Measurements from ENCODE around the gene PHC2. TPM values are rescaled to one million over a fixed set of nuclear protein-coding genes. Genes with fewer than 3 reads are reported as not detected.

PHC2 gene
- total RNA-seq, 1 experiment from 2014 or later, result 176 TPM

DNA sequence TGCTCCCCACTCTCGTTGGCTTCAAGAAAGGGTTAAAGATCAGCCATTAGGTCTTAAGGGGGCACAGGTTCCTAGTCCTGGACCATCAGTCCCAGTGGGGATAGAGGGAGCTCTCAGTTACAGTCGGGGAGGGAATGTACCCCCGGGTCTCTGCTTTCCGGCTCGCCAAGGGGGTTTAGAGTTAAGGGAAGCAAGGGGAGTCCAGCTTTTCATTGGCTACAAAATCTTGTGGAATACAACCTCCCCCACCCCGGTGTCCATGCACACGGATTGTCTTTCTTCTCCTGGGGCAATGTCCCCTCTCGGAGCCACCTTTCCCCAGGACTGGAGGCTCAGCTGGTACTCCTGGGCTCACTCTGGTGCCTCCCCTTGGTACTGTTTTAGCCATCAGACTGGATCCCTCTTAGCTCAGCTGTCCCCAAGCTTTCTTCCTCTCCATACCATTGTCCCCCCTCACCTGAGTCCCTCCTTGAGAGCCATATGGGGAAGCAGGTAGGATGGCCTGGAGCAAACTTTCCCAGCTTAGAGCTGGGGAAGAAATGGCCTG is 110.2 kb downstream of the PHC2 start, which contains the start of gene A3GALT2:
A3GALT2 (minus strand) TSS at position 480 of the 547 bp plus-strand sequence; CDS start at position 480, 0 bp downstream.
- Histone ChIP-seq H3K27me3 (ENCODE audit: insufficient read depth, low read length) (no peaks in the 10 kb centered on the region), H3K9me2 (ENCODE audit: insufficient read depth) (no peaks in the 10 kb centered on the region), H4K20me1 (ENCODE audit: insufficient read depth) (no peaks in the 10 kb centered on the region), H3K9me3 (ENCODE audit: control insufficient read depth in 1 of 2, insufficient read depth in 1 of 2, low read depth in 1 of 2, low read length in 2 of 2) (no peaks in the 10 kb centered on the region), H3K4me1 (ENCODE audit: control insufficient read depth in 1 of 2, insufficient read depth in 2 of 2, low read length in 2 of 2) (no peaks in the 10 kb centered on the region), H3K79me2 (ENCODE audit: insufficient read depth, low read length) (no peaks in the 10 kb centered on the region), H3K4me2 (ENCODE audit: low read length) (no peak within 1 kb of the TSS), H3K36me3 (ENCODE audit: control insufficient read depth in 1 of 2, insufficient read depth in 2 of 2, low read length in 2 of 2) (peaks cover 26 to 28% of the 10 kb centered on the region in 2 experiments), H2AFZ (ENCODE audit: low read depth, low read length, poor library complexity, severe bottlenecking) (no peak within 1 kb of the TSS), H3K4me3 (replicated peaks in 1 of 2; ENCODE audit: low read depth in 1 of 2, low read length in 2 of 2) (no peak within 1 kb of the TSS), H3K27ac (ENCODE audit: low read depth, low read length) (no peak within 1 kb of the TSS), H3K9ac (ENCODE audit: low read length) (no peak within 1 kb of the TSS)
- ATAC-seq (peak; percentile 28), DNase-seq (ENCODE audit: low read depth, low spot score) (no peak)
- intact Hi-C loops (cut with micrococcal nuclease), result no loop called here
- ChIA-PET RAD21 (ENCODE audit: low non-redundant PET in 1 of 2, low total read pairs in 2 of 2, uncharacterized antibody in 2 of 2, unreplicated experiment in 2 of 2) (no interaction called here), CTCF (no interaction called here), POLR2A (interaction anchor here (0.6 to 1.0 kb wide), 2 partner anchors 27 to 139 kb away, joined by 3 to 6 read pairs; partner anchors contain the start of gene TRIM62)
- no peak for TF ChIP-seq FOSL1 (IDR thresholded peaks at IDR 0.05; ENCODE audit: low read depth)
- TF ChIP-seq CBX3 (IDR thresholded peaks at IDR 0.05; ENCODE audit: low read depth), result no peak
- TF ChIP-seq POLR2A (IDR thresholded peaks at IDR 0.05; ENCODE audit: borderline replicate concordance, extremely low read depth, insufficient read depth, insufficient read length), result no peak
- no TSS peak for BruUV-seq (replicated peaks)

DNA sequence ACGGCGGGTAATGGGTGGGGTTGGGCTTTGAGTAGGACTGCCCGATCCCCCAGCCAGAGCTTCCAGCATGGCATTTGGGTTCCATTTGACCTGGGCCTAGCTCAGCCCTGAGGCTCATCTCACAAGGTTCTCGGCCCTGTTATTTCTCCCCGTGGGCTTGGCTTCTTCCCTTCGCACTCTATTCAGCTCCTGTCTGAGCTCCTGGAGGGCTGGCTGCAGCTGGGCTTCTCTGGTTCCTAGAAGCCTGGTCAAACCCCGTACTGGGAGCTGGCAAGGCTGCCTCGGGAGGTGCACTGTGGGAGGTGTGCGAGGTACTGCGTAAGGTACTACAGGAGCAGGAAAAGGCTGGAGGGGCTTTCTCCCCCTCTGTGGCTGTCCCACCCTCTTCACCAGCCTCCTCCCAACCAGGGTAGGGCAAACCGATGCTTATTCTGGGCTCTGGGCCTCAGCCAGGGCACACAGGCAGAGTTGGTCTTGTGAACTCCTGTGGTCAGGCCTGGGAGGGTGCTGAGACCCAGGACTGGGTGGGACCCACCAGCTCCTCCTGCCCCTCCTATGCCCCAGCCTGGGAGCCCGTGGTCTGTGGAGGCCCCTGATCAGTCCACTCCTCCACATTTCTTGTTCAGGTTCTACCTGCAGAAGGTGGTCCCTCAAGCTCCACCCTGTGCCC is 110.8 kb downstream of the PHC2 start:
- ATAC-seq, result peak; percentile 21

More for the DNA sequence above, 110.8 kb downstream of the PHC2 start:
- no peaks in the 10 kb centered on the region for H3K79me2 ChIP-seq (ENCODE audit: insufficient read depth, low read length)
- intact Hi-C loops (cut with micrococcal nuclease), result no loop called here
- H3K9me2 ChIP-seq (ENCODE audit: insufficient read depth), result no peaks in the 10 kb centered on the region
- no peak overlapping the region for H3K9ac ChIP-seq (ENCODE audit: low read length)
- no peak overlapping the region for H2AFZ ChIP-seq (ENCODE audit: low read depth, low read length, poor library complexity, severe bottlenecking)
- ChIA-PET POLR2A (interaction anchor here (1.0 kb wide), 1 partner anchor 27 kb away, joined by 3 read pairs; no protein-coding TSS in a partner anchor), RAD21 (ENCODE audit: low non-redundant PET in 1 of 2, low total read pairs in 2 of 2, uncharacterized antibody in 2 of 2, unreplicated experiment in 2 of 2) (no interaction called here), CTCF (no interaction called here)
- no TSS peak for BruUV-seq (replicated peaks)
- DNase-seq (ENCODE audit: low read depth, low spot score), result no peak
- no peak overlapping the region for H3K27ac ChIP-seq (ENCODE audit: low read depth, low read length)
- H3K36me3 ChIP-seq (ENCODE audit: control insufficient read depth in 1 of 2, insufficient read depth in 2 of 2, low read length in 2 of 2), result peaks cover 21% of the 10 kb centered on the region in 2 experiments; a peak in 3 of 4 replicates
- H3K4me1 ChIP-seq (ENCODE audit: control insufficient read depth in 1 of 2, insufficient read depth in 2 of 2, low read length in 2 of 2), result no peaks in the 10 kb centered on the region
- H3K27me3 ChIP-seq (ENCODE audit: insufficient read depth, low read length), result no peaks in the 10 kb centered on the region
- no peaks in the 10 kb centered on the region for H3K9me3 ChIP-seq (ENCODE audit: control insufficient read depth in 1 of 2, insufficient read depth in 1 of 2, low read depth in 1 of 2, low read length in 2 of 2)
- H3K4me2 ChIP-seq (ENCODE audit: low read length), result no peak overlapping the region
- no peaks in the 10 kb centered on the region for H4K20me1 ChIP-seq (ENCODE audit: insufficient read depth)
- no peak overlapping the region for H3K4me3 ChIP-seq (replicated peaks in 1 of 2; ENCODE audit: low read depth in 1 of 2, low read length in 2 of 2)
- no peak for TF ChIP-seq RAD21 (IDR thresholded peaks at IDR 0.05; ENCODE audit: low read depth)
- TF ChIP-seq JUND (IDR thresholded peaks at IDR 0.05), result no peak
- no peak for TF ChIP-seq TCF7L2 (IDR thresholded peaks at IDR 0.05; ENCODE audit: borderline replicate concordance, extremely low read depth, insufficient read depth, insufficient read length)
- no peak for TF ChIP-seq ATF3 (IDR thresholded peaks at IDR 0.05)
- TF ChIP-seq, protein P1, sequence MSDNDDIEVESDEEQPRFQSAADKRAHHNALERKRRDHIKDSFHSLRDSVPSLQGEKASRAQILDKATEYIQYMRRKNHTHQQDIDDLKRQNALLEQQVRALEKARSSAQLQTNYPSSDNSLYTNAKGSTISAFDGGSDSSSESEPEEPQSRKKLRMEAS (IDR thresholded peaks at IDR 0.05), result no peak
- TF ChIP-seq YY1 (IDR thresholded peaks at IDR 0.05; ENCODE audit: extremely low read depth, insufficient replicate concordance, low read depth, low read length), result no peak
- TF ChIP-seq EGR1 (IDR thresholded peaks at IDR 0.05; ENCODE audit: low read depth), result no peak
- no peak for TF ChIP-seq EZH2 (IDR thresholded peaks at IDR 0.05)

Measured in HCT116 (cell line).